Measurements from ENCODE around the gene ULK4. TPM values are rescaled to one million over a fixed set of nuclear protein-coding genes. Genes with fewer than 3 reads are reported as not detected.

The ULK4 gene
- total and polyA plus RNA-seq, 2 of the 8 experiments (the other 6 are each of a cell fraction or from before 2014, with no cell fraction given) = 3.0 to 10.8 TPM

DNA sequence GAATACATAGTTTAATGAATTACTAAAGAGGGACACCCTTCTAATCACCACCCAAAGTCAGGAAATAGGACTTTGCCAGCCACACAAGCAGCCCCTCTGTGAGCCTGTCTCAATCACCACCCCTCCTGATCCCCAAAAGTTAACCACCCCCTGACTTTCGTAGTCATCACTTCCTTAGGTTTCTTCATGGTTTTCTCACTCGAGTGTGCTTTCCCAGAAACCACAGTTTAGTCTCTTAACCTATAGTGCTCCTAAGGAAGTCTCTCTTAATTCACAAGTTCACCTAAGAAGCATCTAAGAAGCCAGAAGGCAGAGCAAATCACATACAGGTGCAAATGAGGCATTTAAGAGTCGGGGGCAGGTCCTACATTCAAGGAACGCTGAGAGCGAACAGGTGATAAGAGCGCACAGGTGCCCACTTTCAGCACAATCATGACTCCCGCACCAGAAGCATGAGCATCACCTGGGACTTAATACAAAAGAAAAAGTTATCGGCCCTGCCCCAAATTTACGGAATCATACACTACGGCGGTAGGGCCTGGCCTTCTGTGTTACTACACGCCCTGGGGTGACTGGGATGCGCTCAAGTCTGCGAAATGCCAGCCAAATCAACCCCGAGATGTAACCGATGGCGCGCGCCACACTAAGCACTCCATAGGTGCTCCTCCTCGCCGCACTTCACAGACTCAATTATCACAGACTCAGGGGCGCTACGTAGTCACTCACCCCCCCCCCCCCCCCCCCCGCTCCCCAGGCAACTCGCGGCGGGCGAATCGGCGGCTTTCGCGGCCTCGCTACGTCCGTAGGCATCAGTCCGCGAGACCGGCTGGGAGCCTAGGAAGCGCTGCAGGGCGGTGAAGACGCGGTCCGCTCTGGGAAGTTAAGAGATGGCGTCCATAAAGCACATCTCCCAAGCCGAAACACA, 815 bp downstream of the ULK4 start:
- Histone ChIP-seq H3K14ac (ENCODE audit: insufficient read length) (no peak overlapping the region), H3K4me2 (ENCODE audit: insufficient read depth in 1 of 2, low read depth in 2 of 2, low read length in 2 of 2) (peak overlapping the region; percentile 68 to 80), H3K4me3 (ENCODE audit: extremely low read depth in 1 of 4, insufficient read depth in 2 of 4, low read depth in 3 of 4, low read length in 4 of 4) (peak overlapping the region; percentile 74 to 97 (median 78)), H3K23ac (ENCODE audit: insufficient read length) (no peak overlapping the region), H3K36me3 (ENCODE audit: control insufficient read depth in 2 of 4, insufficient read depth in 4 of 4, low read length in 3 of 4) (no peaks in the 10 kb centered on the region), H2BK5ac (ENCODE audit: low read depth, low read length) (no peak overlapping the region), H3K23me2 (ENCODE audit: low read depth, low read length) (peaks cover 3% of the 10 kb centered on the region; the same call in 1 of the 2 replicates), H4K91ac (replicated peaks; ENCODE audit: insufficient read length, low read length) (no peak overlapping the region), H2AK5ac (ENCODE audit: low read depth, low read length) (no peak overlapping the region), H3K9ac (replicated peaks in 1 of 4; ENCODE audit: extremely low read depth in 1 of 4, low read depth in 3 of 4, low read length in 3 of 4) (peak overlapping the region; percentile 71 to 77 (median 74)), H3K9me3 (ENCODE audit: insufficient read depth in 2 of 2, low read depth in 1 of 2, low read length in 1 of 2) (no peaks in the 10 kb centered on the region), H3K27me3 (replicated peaks in 1 of 4; ENCODE audit: control insufficient read depth in 3 of 4, extremely low read depth in 1 of 4, insufficient read depth in 3 of 4, low read length in 3 of 4) (no peaks in the 10 kb centered on the region), H2BK12ac (ENCODE audit: low read depth, low read length) (no peak overlapping the region), H4K8ac (ENCODE audit: extremely low read depth, insufficient read depth, low read length) (peak overlapping the region; percentile 38; the same call in 1 of the 2 replicates), H3K4me1 (replicated peaks in 1 of 4; ENCODE audit: control insufficient read depth in 3 of 4, insufficient read depth in 4 of 4, low read length in 3 of 4) (peaks cover 0 to 4% (median 0%) of the 10 kb centered on the region in 4 experiments; a peak in 2 of 7 replicates), H2AFZ (ENCODE audit: low read length) (peak overlapping the region; percentile 85; the same call in 1 of the 2 replicates), H3K79me2 (ENCODE audit: control insufficient read depth in 1 of 2, insufficient read depth in 2 of 2, low read length in 2 of 2) (peaks cover 0 to 29% of the 10 kb centered on the region in 2 experiments; a peak in 2 of 4 replicates), H4K20me1 (replicated peaks in 1 of 2; ENCODE audit: control insufficient read depth in 1 of 2, insufficient read depth in 2 of 2, low read length in 2 of 2) (no peaks in the 10 kb centered on the region), H3K79me1 (ENCODE audit: low read depth, low read length) (no peaks in the 10 kb centered on the region; the same call in 1 of the 2 replicates), H2BK20ac (ENCODE audit: low read length) (no peak overlapping the region), H2BK15ac (ENCODE audit: low read length) (no peak overlapping the region), H3K4ac (replicated peaks; ENCODE audit: insufficient read length, low read depth, low read length) (no peak overlapping the region), H3K56ac (replicated peaks; ENCODE audit: insufficient read length, low read depth, low read length) (no peak overlapping the region), H2BK120ac (replicated peaks; ENCODE audit: low read depth, low read length) (no peak overlapping the region), H4K5ac (ENCODE audit: insufficient read length, low read depth, low read length) (no peak overlapping the region), H3K18ac (ENCODE audit: extremely low read depth, low read length) (no peak overlapping the region), H3K27ac (ENCODE audit: low read depth, low read length) (no peak overlapping the region)
- FAIRE-seq (no peak), DNase-seq (ENCODE audit: low read depth in 1 of 2, low spot score in 2 of 2) (peak; percentile 13 to 65)
- CTCF ChIA-PET (ENCODE audit: partially characterized antibody) = interaction anchor here (0.9 to 2.5 kb wide), 2 partner anchors 37 to 138 kb away, joined by 4 to 10 read pairs; no protein-coding TSS in a partner anchor
- 2% methylated on average over 45 of the region's 45 CpGs; no CpG with 5 or more reads in 1 of the 2 experiments for WGBS, 2 experiments (ENCODE audit: extremely low coverage in 1 of 2, insufficient coverage in 1 of 2, insufficient read length in 1 of 2, insufficient replicate concordance in 2 of 2, low coverage in 1 of 2, low lambda C conversion rate in 2 of 2, missing lambda C conversion rate in 1 of 2)
- POLR2A ChIA-PET (ENCODE audit: partially characterized antibody) = no interaction called here
- TF ChIP-seq POLR2AphosphoS5 (IDR thresholded peaks at IDR 0.05; ENCODE audit: low read depth, low read length) (peak; percentile 59; the same call in 1 of the 2 replicates), EGR1 (IDR thresholded peaks at IDR 0.05; ENCODE audit: borderline replicate concordance, low read depth, low read length) (no peak), SP4 (IDR thresholded peaks at IDR 0.05; ENCODE audit: low read length) (0 out of 2 replicates have a peak, but pooled peaks have one; percentile 10), CHD2 (IDR thresholded peaks at IDR 0.05; ENCODE audit: low read length) (0 out of 2 replicates have a peak, but pooled peaks have one; percentile 4), GTF2F1 (IDR thresholded peaks at IDR 0.05; ENCODE audit: borderline replicate concordance, low read depth, low read length) (no peak), CREB1 (IDR thresholded peaks at IDR 0.05) (peak; percentile 14; the same call in 1 of the 2 replicates), ASH2L (IDR thresholded peaks at IDR 0.05; ENCODE audit: low read length) (peak; percentile 88), PHF8 (conservative IDR thresholded peaks at IDR 0.05; ENCODE audit: low read depth, low read length) (peak; percentile 48; the same call in 1 of the 2 replicates), RBBP5 (IDR thresholded peaks at IDR 0.05; ENCODE audit: borderline replicate concordance, low read depth, low read length) (peak; percentile 68; the same call in 1 of the 2 replicates), RAD21 (IDR thresholded peaks at IDR 0.05 in 1 of 2, conservative IDR thresholded peaks at IDR 0.05 in 1 of 2; ENCODE audit: low read depth in 2 of 2, low read length in 2 of 2) (no peak)
- TF ChIP-seq, protein P1, sequence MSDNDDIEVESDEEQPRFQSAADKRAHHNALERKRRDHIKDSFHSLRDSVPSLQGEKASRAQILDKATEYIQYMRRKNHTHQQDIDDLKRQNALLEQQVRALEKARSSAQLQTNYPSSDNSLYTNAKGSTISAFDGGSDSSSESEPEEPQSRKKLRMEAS (IDR thresholded peaks at IDR 0.05) = 0 out of 2 replicates have a peak, but pooled peaks have one; percentile 13

Measured in H1 (cell line).